Transverse colon (tissue), 3 donors: ENCODE results near the gene PRPH2.

ENCODE experiments used
- POLR2A ChIP-seq: fragments of 450-650 bp; IDR thresholded peaks from one replicate; pipeline ENCODE4 v1.6.1; 2016; ENCODE audit warnings: antibody characterized with exemption, mild to moderate bottlenecking, moderate library complexity
- POLR2AphosphoS5 ChIP-seq, 3 donors: sonication (generic); formaldehyde crosslinking; IDR thresholded peaks; one replicate each; pipeline ENCODE4 v1.6.1; 2016; ENCODE audit warnings: antibody characterized with exemption in 3 of 3

GRCh38 chr6:42704251-42704936 is 18.0 kb downstream of the PRPH2 start:
- no peak for TF ChIP-seq POLR2AphosphoS5 (IDR thresholded peaks at IDR 0.05)
- TF ChIP-seq POLR2A = no peak
